ENCODE measurements around the gene RBM33.

The RBM33 gene

GRCh38 chr7:155603205-155603857 is 41.1 kb upstream of the RBM33 start:
- 70% methylated on average over 19 of the region's 19 CpGs for WGBS (ENCODE audit: insufficient coverage)
- Histone ChIP-seq H3K4me3 (ENCODE audit: control insufficient read depth in 1 of 7, extremely low read depth in 1 of 7, insufficient read depth in 4 of 7, low read depth in 2 of 7, low read length in 6 of 7) (no peak overlapping the region), H3K9me3 (ENCODE audit: control extremely low read depth in 1 of 5, control insufficient read depth in 4 of 5, insufficient read depth in 2 of 5, low read depth in 1 of 5, low read length in 4 of 5) (no peaks in the 10 kb centered on the region), H3K27ac (ENCODE audit: insufficient read depth in 1 of 2, low read depth in 1 of 2, low read length in 2 of 2, poor library complexity in 1 of 2, severe bottlenecking in 2 of 2) (no peak overlapping the region), H3K36me3 (ENCODE audit: control insufficient read depth in 4 of 4, insufficient read depth in 4 of 4, low read length in 3 of 4) (no peaks in the 10 kb centered on the region), H3K27me3 (replicated peaks in 2 of 5; ENCODE audit: control insufficient read depth in 4 of 5, insufficient read depth in 5 of 5, low read length in 4 of 5) (peaks cover 0 to 8% (median 4%) of the 10 kb centered on the region in 5 experiments), H3K4me1 (ENCODE audit: control extremely low read depth in 1 of 4, control insufficient read depth in 4 of 4, insufficient read depth in 4 of 4, low read length in 3 of 4) (peaks cover 0 to 7% (median 2%) of the 10 kb centered on the region in 4 experiments)
- CTCF ChIA-PET: interaction anchor here (0.6 to 1.5 kb wide), 8 partner anchors 10 to 172 kb away, joined by 3 to 5 read pairs (median 3); no protein-coding TSS in a partner anchor
- POLR2A ChIA-PET: interaction anchor here (0.6 kb wide), 1 partner anchor 167 kb away, joined by 3 read pairs; no protein-coding TSS in a partner anchor
- no peak for DNase-seq

GRCh38 chr7:155603858-155604503 is 40.5 kb upstream of the RBM33 start:
- H3K9me3 ChIP-seq (ENCODE audit: control extremely low read depth in 1 of 5, control insufficient read depth in 4 of 5, insufficient read depth in 2 of 5, low read depth in 1 of 5, low read length in 4 of 5): no peaks in the 10 kb centered on the region
- ChIA-PET CTCF (interaction anchor here (0.6 to 1.5 kb wide), 8 partner anchors 10 to 171 kb away, joined by 3 to 5 read pairs (median 3); no protein-coding TSS in a partner anchor), POLR2A (no interaction called here)
- peaks cover 0 to 5% (median 0%) of the 10 kb centered on the region in 4 experiments for H3K4me1 ChIP-seq (ENCODE audit: control extremely low read depth in 1 of 4, control insufficient read depth in 4 of 4, insufficient read depth in 4 of 4, low read length in 3 of 4)
- peaks cover 0 to 8% (median 4%) of the 10 kb centered on the region in 5 experiments for H3K27me3 ChIP-seq (replicated peaks in 2 of 5; ENCODE audit: control insufficient read depth in 4 of 5, insufficient read depth in 5 of 5, low read length in 4 of 5)
- H3K27ac ChIP-seq (ENCODE audit: insufficient read depth in 1 of 2, low read depth in 1 of 2, low read length in 2 of 2, poor library complexity in 1 of 2, severe bottlenecking in 2 of 2): no peak overlapping the region
- no peak overlapping the region for H3K4me3 ChIP-seq (ENCODE audit: control insufficient read depth in 1 of 7, extremely low read depth in 1 of 7, insufficient read depth in 4 of 7, low read depth in 2 of 7, low read length in 6 of 7)
- 96% methylated on average over 16 of the region's 18 CpGs for WGBS (ENCODE audit: insufficient coverage)
- no peaks in the 10 kb centered on the region for H3K36me3 ChIP-seq (ENCODE audit: control insufficient read depth in 4 of 4, insufficient read depth in 4 of 4, low read length in 3 of 4)
- no peak for DNase-seq

- 96% methylated on average over 3 of the region's 8 CpGs for WGBS (ENCODE audit: insufficient coverage)
- peaks cover 0 to 8% (median 4%) of the 10 kb centered on the region in 5 experiments for H3K27me3 ChIP-seq (replicated peaks in 2 of 5; ENCODE audit: control insufficient read depth in 4 of 5, insufficient read depth in 5 of 5, low read length in 4 of 5)
- no peak overlapping the region for H3K27ac ChIP-seq (ENCODE audit: insufficient read depth in 1 of 2, low read depth in 1 of 2, low read length in 2 of 2, poor library complexity in 1 of 2, severe bottlenecking in 2 of 2)
- POLR2A ChIA-PET: no interaction called here
- H3K4me3 ChIP-seq (ENCODE audit: control insufficient read depth in 1 of 7, extremely low read depth in 1 of 7, insufficient read depth in 4 of 7, low read depth in 2 of 7, low read length in 6 of 7): no peak overlapping the region
- H3K9me3 ChIP-seq (ENCODE audit: control extremely low read depth in 1 of 5, control insufficient read depth in 4 of 5, insufficient read depth in 2 of 5, low read depth in 1 of 5, low read length in 4 of 5): no peaks in the 10 kb centered on the region
- peaks cover 0 to 5% (median 0%) of the 10 kb centered on the region in 4 experiments for H3K4me1 ChIP-seq (ENCODE audit: control extremely low read depth in 1 of 4, control insufficient read depth in 4 of 4, insufficient read depth in 4 of 4, low read length in 3 of 4)
- H3K36me3 ChIP-seq (ENCODE audit: control insufficient read depth in 4 of 4, insufficient read depth in 4 of 4, low read length in 3 of 4): no peaks in the 10 kb centered on the region
- DNase-seq: no peak
- CTCF ChIA-PET: interaction anchor here (0.9 to 1.5 kb wide), 3 partner anchors 104 to 167 kb away, joined by 3 read pairs; no protein-coding TSS in a partner anchor
Observed at GRCh38 chr7:155604504-155604997, 39.9 kb upstream of the RBM33 start.

- no peaks in the 10 kb centered on the region for H3K9me3 ChIP-seq (ENCODE audit: control extremely low read depth in 1 of 5, control insufficient read depth in 4 of 5, insufficient read depth in 2 of 5, low read depth in 1 of 5, low read length in 4 of 5)
- H3K27ac ChIP-seq (ENCODE audit: insufficient read depth in 1 of 2, low read depth in 1 of 2, low read length in 2 of 2, poor library complexity in 1 of 2, severe bottlenecking in 2 of 2): no peak overlapping the region
- H3K4me1 ChIP-seq (ENCODE audit: control extremely low read depth in 1 of 4, control insufficient read depth in 4 of 4, insufficient read depth in 4 of 4, low read length in 3 of 4): no peaks in the 10 kb centered on the region
- H3K27me3 ChIP-seq (replicated peaks in 2 of 5; ENCODE audit: control insufficient read depth in 4 of 5, insufficient read depth in 5 of 5, low read length in 4 of 5): no peaks in the 10 kb centered on the region
- H3K36me3 ChIP-seq (ENCODE audit: control insufficient read depth in 4 of 4, insufficient read depth in 4 of 4, low read length in 3 of 4): no peaks in the 10 kb centered on the region
- H3K4me3 ChIP-seq (ENCODE audit: control insufficient read depth in 1 of 7, extremely low read depth in 1 of 7, insufficient read depth in 4 of 7, low read depth in 2 of 7, low read length in 6 of 7): no peak overlapping the region
- ChIA-PET CTCF (interaction anchor here (2.4 kb wide), 1 partner anchor 10 kb away, joined by 7 read pairs; no protein-coding TSS in a partner anchor), POLR2A (no interaction called here)
- DNase-seq: no peak
- WGBS (ENCODE audit: insufficient coverage): 96% methylated on average over 8 of the region's 12 CpGs
Observed at GRCh38 chr7:155609185-155609584, 35.3 kb upstream of the RBM33 start.

GRCh38 chr7:155610633-155611193 is 33.7 kb upstream of the RBM33 start:
- DNase-seq: no peak
- 62% methylated on average over 10 of the region's 11 CpGs for WGBS (ENCODE audit: insufficient coverage)
- CTCF ChIA-PET: no interaction called here
- Histone ChIP-seq H3K4me3 (ENCODE audit: control insufficient read depth in 1 of 7, extremely low read depth in 1 of 7, insufficient read depth in 4 of 7, low read depth in 2 of 7, low read length in 6 of 7) (no peak overlapping the region), H3K4me1 (ENCODE audit: control extremely low read depth in 1 of 4, control insufficient read depth in 4 of 4, insufficient read depth in 4 of 4, low read length in 3 of 4) (no peaks in the 10 kb centered on the region), H3K27me3 (replicated peaks in 2 of 5; ENCODE audit: control insufficient read depth in 4 of 5, insufficient read depth in 5 of 5, low read length in 4 of 5) (no peaks in the 10 kb centered on the region), H3K36me3 (ENCODE audit: control insufficient read depth in 4 of 4, insufficient read depth in 4 of 4, low read length in 3 of 4) (no peaks in the 10 kb centered on the region), H3K9me3 (ENCODE audit: control extremely low read depth in 1 of 5, control insufficient read depth in 4 of 5, insufficient read depth in 2 of 5, low read depth in 1 of 5, low read length in 4 of 5) (peaks cover 0 to 3% (median 0%) of the 10 kb centered on the region in 5 experiments), H3K27ac (ENCODE audit: insufficient read depth in 1 of 2, low read depth in 1 of 2, low read length in 2 of 2, poor library complexity in 1 of 2, severe bottlenecking in 2 of 2) (no peak overlapping the region)
- POLR2A ChIA-PET: interaction anchor here (0.6 kb wide), 1 partner anchor 12 kb away, joined by 3 read pairs; no protein-coding TSS in a partner anchor

- H3K36me3 ChIP-seq (ENCODE audit: control insufficient read depth in 4 of 4, insufficient read depth in 4 of 4, low read length in 3 of 4): no peaks in the 10 kb centered on the region
- no peak for DNase-seq
- WGBS (ENCODE audit: insufficient coverage): 100% methylated on average over 2 of the region's 9 CpGs
- H3K27ac ChIP-seq (ENCODE audit: insufficient read depth in 1 of 2, low read depth in 1 of 2, low read length in 2 of 2, poor library complexity in 1 of 2, severe bottlenecking in 2 of 2): no peak overlapping the region
- CTCF ChIA-PET: interaction anchor here (0.5 to 1.7 kb wide), 5 partner anchors 11 to 1358 kb away, joined by 3 to 6 read pairs (median 4); no protein-coding TSS in a partner anchor
- peaks cover 0 to 3% (median 0%) of the 10 kb centered on the region in 5 experiments for H3K9me3 ChIP-seq (ENCODE audit: control extremely low read depth in 1 of 5, control insufficient read depth in 4 of 5, insufficient read depth in 2 of 5, low read depth in 1 of 5, low read length in 4 of 5)
- no peaks in the 10 kb centered on the region for H3K27me3 ChIP-seq (replicated peaks in 2 of 5; ENCODE audit: control insufficient read depth in 4 of 5, insufficient read depth in 5 of 5, low read length in 4 of 5)
- no peaks in the 10 kb centered on the region for H3K4me1 ChIP-seq (ENCODE audit: control extremely low read depth in 1 of 4, control insufficient read depth in 4 of 4, insufficient read depth in 4 of 4, low read length in 3 of 4)
- POLR2A ChIA-PET: no interaction called here
- H3K4me3 ChIP-seq (ENCODE audit: control insufficient read depth in 1 of 7, extremely low read depth in 1 of 7, insufficient read depth in 4 of 7, low read depth in 2 of 7, low read length in 6 of 7): no peak overlapping the region
Observed at GRCh38 chr7:155611808-155612447, 32.5 kb upstream of the RBM33 start.

All from common myeloid progenitor, CD34-positive (primary cell).